Right lung (tissue), 5 donors: ENCODE results near the gene TRAM2. TPM values are rescaled to one million over a fixed set of nuclear protein-coding genes. Genes with fewer than 3 reads are reported as not detected.
A peak's percentile ranks its signal among the peaks of the same experiment; 100 is the strongest.

Experiments used
- DNase-seq, 2 donors: peaks; one replicate each; pipeline ENCODE4 v3.0.0-alpha.2; 2013
- polyA plus RNA-seq, 5 donors: library from polyadenylated mRNA; unstranded; fragments of 120-200 nt; gene quantifications; one replicate each; pipeline versions ENCODE4 v1.2.1 to v1.2.3, GENCODE V29; 2013; ENCODE audit warnings: inconsistent platforms in 1 of 5, low replicate concordance in 1 of 5; ENCODE audit not compliant: insufficient read length in 5 of 5, insufficient read depth in 1 of 5

TRAM2 gene
- polyA plus RNA-seq, 5 donors, result 22.1 to 28.4 (median 23.9) TPM

GRCh38 chr6:52511163-52511562 is 65.7 kb downstream of the TRAM2 start:
- no peak for DNase-seq

GRCh38 chr6:52510213-52510562 is 66.7 kb downstream of the TRAM2 start:
- DNase-seq, result no peak

GRCh38 chr6:52509281-52510212 is 67.3 kb downstream of the TRAM2 start:
- no peak for DNase-seq

GRCh38 chr6:52508261-52508739 is 68.6 kb downstream of the TRAM2 start:
- DNase-seq, result no peak

GRCh38 chr6:52507557-52508260 is 69.2 kb downstream of the TRAM2 start:
- no peak for DNase-seq

GRCh38 chr6:52506476-52506875 is 70.4 kb downstream of the TRAM2 start:
- no peak for DNase-seq

- no peak for DNase-seq
Observed at GRCh38 chr6:52505726-52506409, 71.0 kb downstream of the TRAM2 start.

GRCh38 chr6:52504782-52505136 is 72.1 kb downstream of the TRAM2 start:
- DNase-seq, result no peak

GRCh38 chr6:52503851-52504781 is 72.7 kb downstream of the TRAM2 start:
- DNase-seq, result peak in 1 of 2 donors; percentile 56

- DNase-seq, result no peak
Observed at GRCh38 chr6:52503323-52503747, 73.5 kb downstream of the TRAM2 start.

- DNase-seq, result no peak
Observed at GRCh38 chr6:52502306-52503029, 74.4 kb downstream of the TRAM2 start.

- DNase-seq, result no peak
Observed at GRCh38 chr6:52500238-52501129, 76.4 kb downstream of the TRAM2 start.

- no peak for DNase-seq
Observed at GRCh38 chr6:52499681-52500236, 77.1 kb downstream of the TRAM2 start.

GRCh38 chr6:52499026-52499425 is 77.8 kb downstream of the TRAM2 start:
- no peak for DNase-seq

GRCh38 chr6:52498538-52499017 is 78.3 kb downstream of the TRAM2 start:
- no peak for DNase-seq

- DNase-seq, result no peak
Observed at GRCh38 chr6:52497652-52498408, 79.0 kb downstream of the TRAM2 start.

GRCh38 chr6:52496631-52497030 is 80.2 kb downstream of the TRAM2 start:
- no peak for DNase-seq

GRCh38 chr6:52495922-52496321 is 80.9 kb downstream of the TRAM2 start:
- DNase-seq, result no peak
